ENCODE data around the gene TRHDE.

The TRHDE gene

DNA sequence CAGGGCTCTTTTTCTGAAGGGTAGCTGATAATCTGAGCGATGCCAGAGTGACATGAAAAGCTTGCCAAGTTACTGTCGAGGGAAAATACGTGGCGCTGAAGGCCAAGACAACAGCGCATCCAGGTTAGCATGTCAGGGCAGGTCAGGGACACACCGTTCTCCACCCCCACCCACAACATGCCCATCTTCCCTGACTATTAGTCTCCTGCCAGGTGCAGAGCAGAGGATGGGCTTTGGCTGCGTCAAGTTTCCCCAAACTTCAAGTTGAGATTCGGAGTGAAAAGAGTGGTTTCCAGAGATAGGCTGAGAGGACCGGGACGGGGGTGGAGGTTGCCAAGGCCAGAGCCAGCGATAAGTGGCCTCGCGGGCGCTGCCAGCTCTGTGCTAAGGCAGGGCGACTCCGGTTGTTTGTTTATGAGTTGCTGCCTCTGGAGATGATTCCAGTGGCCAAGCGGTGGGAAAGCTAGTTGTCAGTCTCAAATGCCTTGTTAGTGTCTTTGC lies 1.7 kb downstream of the TRHDE start:
- no peak overlapping the region for H3K27ac ChIP-seq
- no peak for DNase-seq (ENCODE audit: low read depth, low spot score)

- no peak for DNase-seq (ENCODE audit: low read depth, low spot score)
- H3K27ac ChIP-seq, result no peak overlapping the region
Measured at GRCh38 chr12:72274931-72275330, 2.8 kb downstream of the TRHDE start.

DNA sequence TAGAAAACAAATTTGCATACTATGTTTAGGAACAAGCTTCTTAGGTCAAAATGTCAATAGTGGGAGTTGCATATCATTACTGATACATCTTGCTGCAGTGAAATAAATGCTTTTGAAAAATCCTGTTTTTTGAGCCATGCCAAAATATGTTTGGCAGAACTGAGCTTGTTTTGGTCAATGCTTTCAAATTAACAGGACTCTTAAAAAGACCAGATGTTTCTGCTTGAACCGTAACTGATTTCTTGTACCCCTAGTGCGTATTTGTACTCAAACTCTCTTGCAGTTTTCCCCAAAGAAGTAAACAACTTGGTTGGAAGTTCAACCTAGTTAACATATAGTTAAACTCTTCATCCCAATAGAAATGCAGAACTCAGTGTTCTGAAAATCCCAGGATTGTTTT lies 3.4 kb downstream of the TRHDE start:
- no peak for DNase-seq (ENCODE audit: low read depth, low spot score)
- H3K27ac ChIP-seq, result no peak overlapping the region

DNA sequence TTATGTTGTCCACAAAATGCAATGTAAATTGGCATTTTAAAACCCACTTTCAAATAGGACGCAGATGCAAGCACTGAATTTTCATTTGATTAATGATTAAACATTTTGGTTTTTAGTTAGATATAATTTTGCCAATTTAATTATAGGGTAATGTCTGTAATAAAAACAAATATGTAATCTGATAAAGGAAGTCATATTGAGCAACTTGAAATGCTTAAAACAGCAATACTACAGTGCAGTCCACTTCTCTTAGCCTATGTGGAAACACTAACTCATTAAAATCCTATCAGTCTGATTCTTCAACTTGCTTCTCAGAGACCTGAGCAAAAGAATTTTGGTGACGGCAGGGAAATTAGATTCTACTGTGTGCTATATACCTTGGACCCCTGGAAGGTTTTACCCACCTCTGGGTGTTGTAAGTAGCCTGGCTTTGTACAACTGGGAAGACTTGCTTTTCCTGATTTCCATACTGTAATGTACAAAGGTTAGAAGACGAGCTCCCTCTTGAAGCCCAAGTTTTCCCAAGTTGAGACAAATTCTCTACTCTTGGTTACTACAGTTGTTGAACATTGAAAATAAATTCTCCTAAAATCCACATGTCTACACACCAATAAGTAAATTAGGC lies 4.1 kb downstream of the TRHDE start:
- H3K27ac ChIP-seq, result no peak overlapping the region
- no peak for DNase-seq (ENCODE audit: low read depth, low spot score)

- no peak overlapping the region for H3K27ac ChIP-seq
- DNase-seq (ENCODE audit: low read depth, low spot score), result no peak
Measured at GRCh38 chr12:72277415-72277814, 5.2 kb downstream of the TRHDE start.

DNA sequence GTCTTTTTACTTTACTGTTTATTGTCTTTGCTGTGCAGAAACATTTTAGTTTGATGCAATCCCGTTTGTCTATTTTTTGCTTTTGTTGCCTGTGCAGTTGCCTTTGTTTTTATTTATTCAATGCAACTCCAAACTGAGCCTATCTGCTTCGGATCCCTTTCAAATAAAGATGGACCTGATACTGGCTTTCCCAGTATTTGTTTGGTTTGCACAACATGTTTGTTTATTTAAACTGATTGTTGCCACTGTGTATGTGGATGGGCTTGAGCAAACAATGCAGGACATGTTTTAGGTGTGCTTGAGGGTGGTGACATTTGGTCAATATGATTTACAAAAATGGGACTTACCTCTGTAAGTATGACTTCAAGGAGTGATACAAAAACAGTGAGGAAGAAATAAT lies 6.7 kb downstream of the TRHDE start:
- no peak overlapping the region for H3K27ac ChIP-seq
- no peak for DNase-seq (ENCODE audit: low read depth, low spot score)

DNA sequence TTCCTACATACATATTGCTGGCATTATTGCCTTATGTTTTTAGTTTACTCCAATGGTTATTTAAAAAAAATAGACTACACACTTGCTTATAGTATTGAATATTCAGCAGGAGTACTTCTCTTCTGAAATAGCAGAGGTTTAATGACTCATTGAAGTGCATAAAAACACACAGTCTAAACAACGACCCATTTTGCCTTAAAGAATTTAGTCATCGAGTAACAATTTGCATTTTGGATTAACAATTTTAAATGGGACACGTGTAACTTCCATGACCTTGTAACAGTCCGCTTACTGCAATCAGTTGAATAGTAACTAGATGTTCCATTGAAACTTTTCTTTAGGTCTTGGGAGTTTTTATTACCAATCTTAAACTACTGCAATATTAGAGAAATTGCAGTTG lies 9.0 kb downstream of the TRHDE start:
- H3K27ac ChIP-seq, result no peak overlapping the region
- no peak for DNase-seq (ENCODE audit: low read depth, low spot score)

DNA sequence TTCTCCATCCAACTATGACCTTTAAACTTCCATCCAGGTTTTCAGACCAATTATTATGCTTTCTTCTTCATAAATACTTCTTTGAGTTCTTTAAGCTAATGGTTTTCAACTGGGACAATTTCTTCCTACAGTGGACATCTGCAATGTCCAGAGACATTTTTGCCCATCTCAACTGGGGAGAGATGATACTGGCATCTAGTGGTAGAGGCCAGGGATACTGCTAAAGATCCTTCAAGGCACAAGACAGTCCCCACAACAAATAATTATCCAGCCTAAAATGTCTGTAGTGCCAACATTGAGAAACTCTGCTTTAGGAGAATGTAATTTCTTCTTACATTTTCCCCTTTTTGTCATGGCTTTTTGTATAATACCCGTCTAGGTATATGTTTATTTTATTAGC lies 10.6 kb downstream of the TRHDE start:
- H3K27ac ChIP-seq, result no peak overlapping the region
- no peak for DNase-seq (ENCODE audit: low read depth, low spot score)

DNA sequence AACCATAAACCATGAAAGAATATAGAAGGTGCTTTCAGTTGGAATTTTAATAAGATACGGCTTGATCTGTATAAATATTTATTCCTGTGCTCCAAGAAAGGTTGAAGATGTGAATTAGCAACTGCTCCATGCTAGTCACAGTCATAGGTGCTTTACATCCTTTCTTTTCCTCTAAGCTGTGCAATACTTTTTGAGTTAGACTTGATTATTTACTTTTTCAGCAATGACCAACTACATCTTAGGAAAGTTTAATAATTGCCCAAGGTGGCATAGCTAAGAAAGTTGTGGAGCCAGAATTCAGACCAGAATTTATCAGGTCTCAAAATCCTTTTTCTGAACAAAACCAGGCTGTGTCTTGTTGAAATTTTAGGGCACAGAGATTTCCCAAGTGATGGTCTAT lies 13.7 kb downstream of the TRHDE start:
- no peak for DNase-seq (ENCODE audit: low read depth, low spot score)
- H3K27ac ChIP-seq, result no peak overlapping the region

DNA sequence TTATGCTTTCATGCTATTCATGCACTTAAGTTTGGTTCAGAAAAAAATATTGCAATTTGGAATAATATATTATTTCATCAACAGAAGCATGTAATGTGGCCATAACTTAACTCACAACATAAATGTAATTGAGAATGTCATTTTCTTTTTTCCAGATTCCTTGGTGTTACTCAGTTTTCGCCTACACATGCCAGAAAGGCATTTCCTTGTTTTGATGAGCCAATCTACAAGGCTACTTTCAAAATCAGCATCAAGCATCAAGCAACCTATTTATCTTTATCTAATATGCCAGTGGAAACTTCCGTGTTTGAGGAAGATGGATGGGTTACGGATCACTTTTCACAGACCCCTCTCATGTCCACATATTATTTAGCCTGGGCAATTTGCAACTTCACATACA lies 14.4 kb downstream of the TRHDE start:
- no peak for DNase-seq (ENCODE audit: low read depth, low spot score)
- H3K27ac ChIP-seq, result no peak overlapping the region

- no peak for DNase-seq (ENCODE audit: low read depth, low spot score)
- no peak overlapping the region for H3K27ac ChIP-seq
Measured at GRCh38 chr12:72288436-72288835, 16.3 kb downstream of the TRHDE start.

DNA sequence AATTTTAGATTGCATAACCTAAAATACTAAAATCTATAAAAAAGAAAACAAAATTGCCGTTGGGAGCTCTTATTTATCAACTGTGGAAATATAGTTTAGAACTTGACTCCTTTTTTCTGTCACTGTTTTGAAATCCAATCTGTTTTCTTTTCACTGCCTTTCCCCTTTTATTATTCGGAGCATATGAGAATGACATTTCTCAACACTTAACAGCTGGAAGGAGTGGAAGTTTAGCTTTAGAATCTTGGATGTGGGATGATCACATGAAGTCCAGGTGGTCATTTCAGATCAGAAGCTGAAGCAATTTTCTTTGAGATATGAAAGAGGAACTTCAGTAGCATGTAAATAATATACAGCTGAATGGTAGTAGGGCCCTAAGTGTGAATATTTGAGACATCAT lies 16.7 kb downstream of the TRHDE start:
- no peak overlapping the region for H3K27ac ChIP-seq
- DNase-seq (ENCODE audit: low read depth, low spot score), result no peak

GRCh38 chr12:72289633-72290032 lies 17.5 kb downstream of the TRHDE start:
- H3K27ac ChIP-seq, result no peak overlapping the region
- no peak for DNase-seq (ENCODE audit: low read depth, low spot score)

- peak overlapping the region; percentile 55 for H3K27ac ChIP-seq
- no peak for DNase-seq (ENCODE audit: low read depth, low spot score)
Measured at GRCh38 chr12:72291175-72291574, 19.0 kb downstream of the TRHDE start.

DNA sequence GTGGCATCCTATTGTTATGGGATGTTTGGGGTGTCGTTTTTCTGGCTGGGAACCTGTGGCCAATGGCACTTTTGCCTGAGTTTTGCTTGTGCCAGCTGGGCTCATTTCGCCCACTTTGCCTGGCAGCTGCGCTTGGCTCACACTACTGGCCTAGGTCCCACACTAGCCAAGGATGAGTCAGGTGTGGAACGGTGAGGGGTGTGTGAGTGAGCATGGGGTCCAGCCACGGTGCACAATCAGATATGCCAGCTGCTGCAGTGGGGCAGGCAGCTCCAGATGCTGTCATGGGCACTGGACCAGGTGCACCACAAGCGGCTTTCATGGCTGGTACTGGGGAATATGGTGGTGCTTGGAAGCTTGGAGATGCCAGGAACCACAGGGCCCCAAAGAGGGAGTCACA lies 21.5 kb downstream of the TRHDE start:
- no peak overlapping the region for H3K27ac ChIP-seq
- no peak for DNase-seq (ENCODE audit: low read depth, low spot score)

DNA sequence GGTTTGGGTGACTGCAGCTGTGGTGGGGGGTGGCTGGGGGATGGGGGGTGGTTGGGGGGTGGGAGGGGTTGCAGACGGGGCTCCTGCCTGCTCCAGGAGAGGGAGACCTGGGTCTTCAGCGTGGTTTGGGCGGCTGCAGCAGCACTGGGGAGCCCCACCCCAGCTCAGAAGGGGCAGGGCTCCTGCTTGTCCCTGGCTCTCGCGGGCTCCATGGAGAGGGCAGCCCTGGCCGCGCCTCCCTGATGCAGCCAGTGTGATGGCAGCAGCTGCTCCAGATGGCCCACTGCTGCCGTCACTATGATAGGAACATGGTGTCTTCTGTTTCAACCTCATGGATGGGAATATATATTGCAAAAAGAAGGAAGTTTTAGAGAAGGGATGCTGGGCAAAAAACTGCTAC lies 22.9 kb downstream of the TRHDE start:
- no peak for DNase-seq (ENCODE audit: low read depth, low spot score)
- peak overlapping the region; percentile 59 for H3K27ac ChIP-seq

DNA sequence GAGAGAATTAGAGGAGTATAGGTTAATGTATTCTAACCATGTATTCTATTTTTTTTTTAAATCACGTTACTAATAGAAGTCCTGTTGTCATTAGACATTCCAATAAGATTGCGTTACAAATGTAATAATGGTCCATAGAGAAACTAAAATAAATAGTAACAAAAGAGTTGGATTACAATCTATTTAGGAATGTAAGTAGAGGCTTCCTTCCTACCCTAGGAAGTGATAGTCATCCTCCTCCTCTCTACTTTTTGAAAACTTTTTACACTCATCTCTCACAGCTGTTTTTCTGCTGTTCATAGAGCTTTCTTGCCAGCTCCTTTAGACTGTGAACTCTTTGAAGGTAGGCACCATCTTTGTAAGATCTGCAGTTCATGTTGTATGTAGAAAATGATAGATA lies 23.6 kb downstream of the TRHDE start:
- no peak for DNase-seq (ENCODE audit: low read depth, low spot score)
- H3K27ac ChIP-seq, result peak overlapping the region; percentile 59

GRCh38 chr12:72296389-72296788 lies 24.2 kb downstream of the TRHDE start:
- H3K27ac ChIP-seq, result peak overlapping the region; percentile 59
- DNase-seq (ENCODE audit: low read depth, low spot score), result peak; percentile 22

GRCh38 chr12:72297666-72298065 lies 25.5 kb downstream of the TRHDE start:
- H3K27ac ChIP-seq, result peak overlapping the region; percentile 59
- no peak for DNase-seq (ENCODE audit: low read depth, low spot score)

- no peak for DNase-seq (ENCODE audit: low read depth, low spot score)
Measured at GRCh38 chr12:72300728-72301127, 28.6 kb downstream of the TRHDE start.

GRCh38 chr12:72304751-72305150 lies 32.6 kb downstream of the TRHDE start:
- no peak for DNase-seq (ENCODE audit: low read depth, low spot score)
- no peak overlapping the region for H3K27ac ChIP-seq

More at GRCh38 chr12:72300728-72301127, 28.6 kb downstream of the TRHDE start:
- H3K27ac ChIP-seq, result no peak overlapping the region

DNA sequence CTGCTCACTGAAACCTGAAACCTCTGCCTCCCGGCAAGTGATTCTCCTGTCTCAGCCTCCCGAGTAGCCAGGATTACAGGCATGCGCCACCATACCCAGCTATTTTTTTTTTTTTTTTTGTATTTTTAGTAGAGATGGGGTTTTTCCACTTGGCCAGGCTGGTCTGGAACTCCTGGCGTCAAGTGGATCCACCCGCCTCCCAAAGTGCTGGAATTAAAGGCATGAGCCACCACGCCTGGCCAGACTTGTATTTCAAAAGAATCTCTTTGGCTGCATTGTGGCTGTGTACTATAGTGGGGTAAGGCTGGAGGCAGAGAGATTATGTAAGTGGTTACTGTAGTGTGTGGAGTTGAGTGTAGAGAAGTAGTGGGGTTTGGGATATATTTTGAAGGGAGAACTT lies 35.1 kb downstream of the TRHDE start:
- no peak for DNase-seq (ENCODE audit: low read depth, low spot score)
- H3K27ac ChIP-seq, result no peak overlapping the region

GRCh38 chr12:72311946-72312345 lies 39.8 kb downstream of the TRHDE start:
- H3K27ac ChIP-seq, result no peak overlapping the region
- DNase-seq (ENCODE audit: low read depth, low spot score), result no peak
